Calu3 (cell line): ENCODE data around the gene HIVEP2. TPM values are rescaled to one million over a fixed set of nuclear protein-coding genes. Genes with fewer than 3 reads are reported as not detected.

ENCODE experiments used
- BruUV-seq: library from RNA; stranded (reverse); fragments of 400-500 nt; replicated peaks from 2 replicates; lab custom pipeline; 2021; lab: Mats Ljungman, UMichigan
- CTCF ChIA-PET: fragments of 300-600 bp; sonication (Branson Sonifier 250); formaldehyde crosslinking; loops from one replicate; lab custom pipeline; 2022; ENCODE audit warnings: antibody characterized with exemption; lab: Charles Lee
- DNase-seq: peaks from one replicate; pipeline ENCODE4 v3.0.0; 2022
- H3K27ac Mint-ChIP-seq: one replicate; pipeline ENCODE4 v1.8.0; 2022; ENCODE audit warnings: mixed read lengths; ENCODE audit not compliant: unreplicated experiment
- H3K27me3 Mint-ChIP-seq: one replicate; pipeline ENCODE4 v1.8.0; 2022; ENCODE audit warnings: mixed read lengths; ENCODE audit not compliant: unreplicated experiment
- H3K36me3 Mint-ChIP-seq: one replicate; pipeline ENCODE4 v1.8.0; 2022; ENCODE audit warnings: mild to moderate bottlenecking, moderate library complexity, mixed read lengths; ENCODE audit not compliant: insufficient read depth, unreplicated experiment
- H3K4me1 Mint-ChIP-seq: one replicate; pipeline ENCODE4 v1.8.0; 2022; ENCODE audit warnings: mild to moderate bottlenecking, low read depth, mixed read lengths; ENCODE audit not compliant: unreplicated experiment
- H3K4me3 Mint-ChIP-seq: one replicate; pipeline ENCODE4 v1.8.0; 2022; ENCODE audit warnings: mild to moderate bottlenecking, low read depth, moderate library complexity, mixed read lengths; ENCODE audit not compliant: unreplicated experiment
- H3K9me3 Mint-ChIP-seq: one replicate; pipeline ENCODE4 v1.8.0; 2022; ENCODE audit warnings: low read depth, mixed read lengths; ENCODE audit not compliant: unreplicated experiment
- intact Hi-C: fragments of 100-400 bp; cut with micrococcal nuclease; formaldehyde crosslinking; loops from one replicate; pipeline ENCODE4 v1.10.0; 2022; ENCODE audit not compliant: unreplicated experiment
- total RNA-seq: library from RNA; stranded (reverse); gene quantifications from 2 replicates; pipeline ENCODE4 v1.2.3, GENCODE V29; 2022
- TF ChIP-seq, protein P1 (sequence below): fragments of 200-600 bp; IDR thresholded peaks from one replicate; pipeline ENCODE4 v1.8.0; 2022; ENCODE audit warnings: antibody characterized with exemption; ENCODE audit not compliant: unreplicated experiment

HIVEP2 gene
- total RNA-seq, 1 experiment from 2014 or later, result 18.4 TPM

DNA sequence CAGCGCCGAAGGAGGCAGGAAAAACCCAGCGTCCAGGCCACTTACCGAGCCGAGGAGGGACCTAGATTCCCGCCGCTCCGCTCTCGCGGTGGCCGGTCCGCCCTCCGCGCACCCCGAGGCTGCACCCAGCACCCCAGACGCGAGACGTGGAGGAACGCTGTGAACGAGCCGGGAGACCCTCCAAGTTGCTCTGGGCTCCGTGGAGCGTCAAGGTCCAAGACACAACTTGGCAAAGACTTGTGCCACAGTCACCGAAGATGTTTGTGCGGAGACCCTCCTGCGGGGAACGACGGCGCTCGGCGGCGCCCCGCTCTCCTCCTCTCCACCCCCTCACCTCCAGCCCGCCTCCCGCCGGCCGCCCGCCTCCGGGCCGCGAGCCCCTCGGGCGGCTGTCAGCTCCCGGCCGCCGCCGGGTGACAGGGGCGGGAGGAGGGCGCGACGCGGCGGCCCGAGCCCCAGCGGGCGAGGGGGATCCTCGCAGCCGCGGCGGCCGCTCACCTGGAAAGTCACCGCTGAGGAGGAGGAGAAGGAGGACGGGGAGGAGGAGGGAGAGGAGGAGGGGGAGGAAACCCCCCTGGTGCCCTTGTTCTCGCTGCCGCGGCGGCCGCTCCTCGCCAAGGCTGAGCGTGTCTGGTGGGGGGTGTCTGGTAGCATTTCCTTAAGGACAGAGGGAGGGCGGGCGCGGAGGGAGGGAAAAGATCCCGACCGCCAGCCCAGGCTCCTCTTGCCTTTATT lies 637 bp upstream of the HIVEP2 start:
- BruUV-seq, result no TSS peak
- Mint-ChIP-seq H3K4me1 (peaks cover 28% of the 10 kb centered on the region), H3K27ac (peak overlapping the region; percentile 97), H3K4me3 (peak overlapping the region; percentile 98), H3K9me3 (no peaks in the 10 kb centered on the region), H3K36me3 (peaks cover 47% of the 10 kb centered on the region), H3K27me3 (no peaks in the 10 kb centered on the region)
- intact Hi-C loops, result loop anchor here (10.0 kb wide), 2 partner anchors 101 to 479 kb away; no protein-coding TSS in a partner anchor
- TF ChIP-seq, protein P1, sequence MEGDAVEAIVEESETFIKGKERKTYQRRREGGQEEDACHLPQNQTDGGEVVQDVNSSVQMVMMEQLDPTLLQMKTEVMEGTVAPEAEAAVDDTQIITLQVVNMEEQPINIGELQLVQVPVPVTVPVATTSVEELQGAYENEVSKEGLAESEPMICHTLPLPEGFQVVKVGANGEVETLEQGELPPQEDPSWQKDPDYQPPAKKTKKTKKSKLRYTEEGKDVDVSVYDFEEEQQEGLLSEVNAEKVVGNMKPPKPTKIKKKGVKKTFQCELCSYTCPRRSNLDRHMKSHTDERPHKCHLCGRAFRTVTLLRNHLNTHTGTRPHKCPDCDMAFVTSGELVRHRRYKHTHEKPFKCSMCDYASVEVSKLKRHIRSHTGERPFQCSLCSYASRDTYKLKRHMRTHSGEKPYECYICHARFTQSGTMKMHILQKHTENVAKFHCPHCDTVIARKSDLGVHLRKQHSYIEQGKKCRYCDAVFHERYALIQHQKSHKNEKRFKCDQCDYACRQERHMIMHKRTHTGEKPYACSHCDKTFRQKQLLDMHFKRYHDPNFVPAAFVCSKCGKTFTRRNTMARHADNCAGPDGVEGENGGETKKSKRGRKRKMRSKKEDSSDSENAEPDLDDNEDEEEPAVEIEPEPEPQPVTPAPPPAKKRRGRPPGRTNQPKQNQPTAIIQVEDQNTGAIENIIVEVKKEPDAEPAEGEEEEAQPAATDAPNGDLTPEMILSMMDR, result no peak
- CTCF ChIA-PET, result interaction anchor here (0.6 to 0.9 kb wide), 2 partner anchors 19 to 471 kb away, joined by 3 read pairs; no protein-coding TSS in a partner anchor
- DNase-seq, result peak; percentile 44

DNA sequence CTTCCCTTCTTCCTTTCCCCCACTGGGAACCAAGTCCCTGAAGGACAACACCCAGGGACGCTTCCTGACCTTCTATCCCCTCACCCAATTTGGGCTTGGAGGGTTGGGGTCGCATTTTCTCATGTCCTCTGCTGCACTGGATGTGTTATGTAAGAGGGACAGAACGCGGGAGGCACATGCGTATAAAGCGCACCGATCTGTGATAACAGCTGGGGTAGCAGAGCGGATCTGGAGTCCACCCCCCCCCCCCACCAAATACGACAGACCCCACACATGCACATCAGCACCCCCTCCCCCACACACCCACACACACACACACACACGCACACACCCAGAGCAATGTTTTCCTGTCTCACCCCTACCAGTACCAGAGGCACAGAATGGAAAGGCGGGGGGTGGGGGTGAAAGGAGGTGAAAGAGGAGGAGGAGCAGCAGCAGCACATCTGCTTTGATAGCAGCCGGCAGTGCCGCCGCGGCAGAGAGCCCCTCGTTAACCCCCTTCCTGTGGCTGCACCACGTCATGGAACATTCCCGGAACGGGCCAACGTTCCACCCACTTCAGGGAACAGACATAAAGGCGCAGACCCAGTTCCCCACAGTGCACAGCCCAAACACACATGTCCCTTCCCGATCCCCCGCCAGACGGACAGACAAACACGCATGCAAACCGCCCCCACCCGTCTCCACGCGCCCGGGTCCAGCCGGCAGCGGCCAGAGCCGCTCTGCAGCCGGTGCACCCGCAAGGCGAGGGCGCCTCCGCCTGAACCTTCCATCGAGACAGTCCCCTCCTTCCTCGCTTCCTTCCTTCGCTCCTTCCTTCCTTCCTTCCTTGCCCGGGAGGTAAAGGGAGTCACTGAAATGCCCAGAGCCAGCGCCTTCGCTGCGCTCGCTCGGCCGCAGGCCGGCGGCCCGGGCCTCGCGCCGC lies 590 bp downstream of the HIVEP2 start:
- Mint-ChIP-seq H3K27me3 (no peaks in the 10 kb centered on the region), H3K9me3 (no peaks in the 10 kb centered on the region), H3K36me3 (peaks cover 47% of the 10 kb centered on the region), H3K4me3 (peak overlapping the region; percentile 98), H3K4me1 (peaks cover 33% of the 10 kb centered on the region), H3K27ac (peak overlapping the region; percentile 97)
- BruUV-seq, result no TSS peak
- TF ChIP-seq, protein P1, result no peak
- DNase-seq, result peak; percentile 65
- CTCF ChIA-PET, result interaction anchor here (0.6 to 1.6 kb wide), 3 partner anchors 18 to 470 kb away, joined by 3 to 5 read pairs (median 4); no protein-coding TSS in a partner anchor
- intact Hi-C loops, result loop anchor here (5.0 to 10.0 kb wide), 5 partner anchors 42 to 480 kb away; no protein-coding TSS in a partner anchor

DNA sequence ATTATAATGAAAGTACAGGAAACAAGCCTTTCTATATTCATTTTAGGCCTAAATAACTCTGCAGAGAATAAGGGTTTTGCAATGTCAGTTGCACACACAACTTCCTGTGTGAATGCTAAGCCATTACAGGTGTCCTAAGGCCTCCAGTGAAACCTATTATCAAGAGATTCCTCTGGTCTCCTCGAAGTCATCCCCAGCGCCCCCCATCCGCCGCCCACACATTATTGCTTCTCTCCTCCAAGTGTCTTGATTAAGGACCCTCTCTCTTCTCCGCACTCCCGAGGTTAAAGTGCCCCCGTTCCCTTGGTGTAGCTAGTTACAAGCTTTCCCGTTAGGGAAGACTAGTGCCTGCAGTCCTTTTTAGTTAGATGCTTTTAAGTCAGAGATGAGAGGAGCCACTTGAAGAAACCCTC lies 1.3 kb downstream of the HIVEP2 start:
- CTCF ChIA-PET, result interaction anchor here (0.6 to 1.6 kb wide), 2 partner anchors 17 to 123 kb away, joined by 4 to 5 read pairs; no protein-coding TSS in a partner anchor

More for the DNA sequence above, 1.3 kb downstream of the HIVEP2 start:
- Mint-ChIP-seq H3K4me3 (peak overlapping the region; percentile 98), H3K36me3 (peaks cover 47% of the 10 kb centered on the region), H3K9me3 (no peaks in the 10 kb centered on the region), H3K27me3 (no peaks in the 10 kb centered on the region), H3K4me1 (peaks cover 39% of the 10 kb centered on the region), H3K27ac (peak overlapping the region; percentile 97)
- no TSS peak for BruUV-seq
- peak; percentile 2 for DNase-seq
- intact Hi-C loops, result loop anchor here (5.0 to 10.0 kb wide), 5 partner anchors 41 to 481 kb away; no protein-coding TSS in a partner anchor
- TF ChIP-seq, protein P1, result no peak
